ENCODE results near the gene SH3RF2.
"Not testable (repeated sequence)": the region's sequence is repeated elsewhere in the genome, so short reads cannot be mapped to it uniquely, and the experiment has no call there.

Gene SH3RF2

DNA sequence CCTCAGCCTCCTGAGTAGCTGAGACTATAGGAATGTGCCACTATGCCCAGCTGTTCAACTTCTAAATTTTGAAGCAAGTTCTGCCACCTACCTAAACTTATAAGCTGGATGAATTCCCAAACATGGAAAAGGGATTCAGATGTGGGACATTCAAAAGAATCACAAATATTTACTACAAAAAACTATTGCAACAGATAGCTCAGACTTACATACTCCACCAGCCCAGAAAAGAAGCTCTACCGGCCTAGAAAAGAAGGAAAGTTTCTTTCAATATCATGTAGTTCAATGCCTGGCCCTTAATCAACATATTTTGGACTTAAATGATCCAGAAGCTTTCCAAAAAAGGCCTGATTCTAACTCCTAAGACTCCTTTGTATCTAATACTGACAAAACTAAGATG lies 23.8 kb downstream of the SH3RF2 start:
- TF ChIP-seq, protein P1, sequence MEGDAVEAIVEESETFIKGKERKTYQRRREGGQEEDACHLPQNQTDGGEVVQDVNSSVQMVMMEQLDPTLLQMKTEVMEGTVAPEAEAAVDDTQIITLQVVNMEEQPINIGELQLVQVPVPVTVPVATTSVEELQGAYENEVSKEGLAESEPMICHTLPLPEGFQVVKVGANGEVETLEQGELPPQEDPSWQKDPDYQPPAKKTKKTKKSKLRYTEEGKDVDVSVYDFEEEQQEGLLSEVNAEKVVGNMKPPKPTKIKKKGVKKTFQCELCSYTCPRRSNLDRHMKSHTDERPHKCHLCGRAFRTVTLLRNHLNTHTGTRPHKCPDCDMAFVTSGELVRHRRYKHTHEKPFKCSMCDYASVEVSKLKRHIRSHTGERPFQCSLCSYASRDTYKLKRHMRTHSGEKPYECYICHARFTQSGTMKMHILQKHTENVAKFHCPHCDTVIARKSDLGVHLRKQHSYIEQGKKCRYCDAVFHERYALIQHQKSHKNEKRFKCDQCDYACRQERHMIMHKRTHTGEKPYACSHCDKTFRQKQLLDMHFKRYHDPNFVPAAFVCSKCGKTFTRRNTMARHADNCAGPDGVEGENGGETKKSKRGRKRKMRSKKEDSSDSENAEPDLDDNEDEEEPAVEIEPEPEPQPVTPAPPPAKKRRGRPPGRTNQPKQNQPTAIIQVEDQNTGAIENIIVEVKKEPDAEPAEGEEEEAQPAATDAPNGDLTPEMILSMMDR (IDR thresholded peaks at IDR 0.05; ENCODE audit: control extremely low read depth, extremely low read depth, low read depth, missing control alignments), result no peak
- CTCF ChIA-PET, result no interaction called here
- POLR2A ChIA-PET, result no interaction called here
- no peak for DNase-seq (ENCODE audit: extremely low spot score)

DNA sequence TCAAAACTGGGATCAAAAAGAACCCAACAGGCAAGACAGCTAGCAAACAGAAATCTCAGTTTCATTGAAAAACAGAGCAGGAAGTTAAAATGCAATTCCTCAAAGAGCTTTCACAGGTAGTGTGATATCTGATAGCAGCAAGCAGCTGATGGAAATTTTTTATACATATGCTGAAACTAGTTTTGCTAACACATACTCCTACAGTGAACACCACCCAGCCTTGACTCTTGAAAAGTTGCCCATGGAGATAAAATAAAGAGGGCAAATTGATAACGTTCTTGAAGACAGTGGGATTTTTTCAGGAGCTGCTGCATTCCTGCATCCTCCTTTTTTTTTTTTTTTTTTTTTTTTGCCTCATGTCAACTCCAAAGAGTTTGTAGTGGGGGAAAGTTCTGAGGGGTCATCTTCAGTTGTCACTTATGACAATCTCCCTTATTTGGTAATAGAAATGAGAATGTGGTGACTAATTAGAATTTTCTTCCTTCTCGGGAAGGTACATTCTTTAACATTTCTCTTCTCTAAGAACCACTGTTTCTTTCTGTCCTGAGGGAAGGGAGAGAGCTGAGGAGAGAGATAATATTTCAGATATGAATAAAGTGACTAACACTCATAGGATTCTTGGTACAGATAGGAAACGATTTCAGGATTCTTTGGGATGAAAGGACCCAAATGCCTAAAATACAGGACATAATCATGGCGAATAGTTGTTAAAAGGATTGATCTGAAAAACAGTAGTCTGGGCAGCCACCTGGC lies 24.6 kb downstream of the SH3RF2 start:
- DNase-seq (ENCODE audit: extremely low spot score), result no peak
- CTCF ChIA-PET, result no interaction called here
- POLR2A ChIA-PET, result no interaction called here
- TF ChIP-seq, protein P1 (IDR thresholded peaks at IDR 0.05; ENCODE audit: control extremely low read depth, extremely low read depth, low read depth, missing control alignments), result no peak

DNA sequence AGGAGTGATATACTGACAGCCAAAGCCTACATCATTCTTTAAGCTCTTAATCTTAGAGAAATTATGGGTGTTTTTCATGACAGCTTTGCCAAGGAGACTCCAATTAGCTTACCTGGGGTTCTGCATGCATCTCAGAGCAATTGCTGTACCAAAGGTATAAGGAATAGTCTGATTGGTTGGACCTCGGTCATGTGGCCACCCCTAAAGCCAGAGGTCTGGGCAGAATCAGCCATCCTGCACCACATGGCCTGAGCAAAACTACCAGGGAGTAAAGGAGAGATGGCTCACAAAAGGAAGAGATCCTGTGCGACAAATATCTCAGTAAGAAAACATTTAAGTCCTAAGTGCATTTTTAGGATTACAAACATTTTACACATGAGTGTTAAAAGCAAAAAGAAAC lies 25.6 kb downstream of the SH3RF2 start:
- DNase-seq (ENCODE audit: extremely low spot score), result no peak
- TF ChIP-seq, protein P1 (IDR thresholded peaks at IDR 0.05; ENCODE audit: control extremely low read depth, extremely low read depth, low read depth, missing control alignments), result no peak
- POLR2A ChIA-PET, result no interaction called here
- CTCF ChIA-PET, result no interaction called here

- CTCF ChIA-PET; POLR2A ChIA-PET; DNase-seq (ENCODE audit: extremely low spot score): not testable (repeated sequence)
These were observed 27.6 kb downstream of the SH3RF2 start for GRCh38 chr5:145964008-145964407.

DNA sequence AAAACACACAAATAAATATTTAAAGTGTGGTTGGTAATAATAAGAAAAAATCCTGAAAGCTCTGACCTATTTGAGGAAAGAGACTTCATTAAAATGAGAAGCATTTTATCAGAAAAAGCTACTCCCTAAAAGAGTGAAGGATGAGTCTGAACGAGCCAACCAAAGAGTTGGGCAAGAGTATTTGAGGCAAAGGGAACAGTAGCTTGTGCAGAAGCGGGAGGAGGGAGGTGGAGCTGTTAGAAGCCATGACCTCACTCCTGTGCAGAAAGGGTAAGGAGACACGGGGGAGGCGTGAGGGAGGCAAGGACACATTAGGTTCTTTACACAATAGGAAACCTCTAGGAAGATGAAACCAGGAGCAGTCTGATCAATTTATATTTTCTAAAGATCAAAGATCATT lies 29.4 kb downstream of the SH3RF2 start:
- DNase-seq (ENCODE audit: extremely low spot score), result no peak
- ChIA-PET CTCF (interaction anchor here (0.9 kb wide), 1 partner anchor 47 kb away, joined by 3 read pairs; no protein-coding TSS in a partner anchor), POLR2A (no interaction called here)
- TF ChIP-seq, protein P1 (IDR thresholded peaks at IDR 0.05; ENCODE audit: control extremely low read depth, extremely low read depth, low read depth, missing control alignments), result no peak

DNA sequence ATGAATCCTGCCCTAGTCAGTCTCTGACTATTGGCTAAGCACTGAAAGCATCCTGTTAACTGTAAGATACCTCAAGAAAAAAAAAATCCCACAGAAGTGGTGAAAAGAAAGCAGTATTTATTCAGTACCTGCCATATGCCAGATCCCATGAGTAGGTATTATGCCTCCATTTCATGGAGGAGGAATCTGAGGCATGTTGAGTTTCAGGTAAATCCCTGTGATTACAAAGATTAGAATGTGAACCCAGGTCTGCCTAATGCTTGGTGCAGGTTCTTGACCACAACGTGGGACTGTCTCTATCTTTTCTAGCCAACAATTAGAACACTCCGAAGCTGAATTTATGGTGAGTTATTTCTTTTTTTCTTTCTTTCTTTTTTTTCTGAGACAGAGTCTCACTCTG lies 30.9 kb downstream of the SH3RF2 start:
- CTCF ChIA-PET, result no interaction called here
- TF ChIP-seq, protein P1 (IDR thresholded peaks at IDR 0.05; ENCODE audit: control extremely low read depth, extremely low read depth, low read depth, missing control alignments), result no peak
- DNase-seq (ENCODE audit: extremely low spot score), result no peak
- POLR2A ChIA-PET, result no interaction called here

DNA sequence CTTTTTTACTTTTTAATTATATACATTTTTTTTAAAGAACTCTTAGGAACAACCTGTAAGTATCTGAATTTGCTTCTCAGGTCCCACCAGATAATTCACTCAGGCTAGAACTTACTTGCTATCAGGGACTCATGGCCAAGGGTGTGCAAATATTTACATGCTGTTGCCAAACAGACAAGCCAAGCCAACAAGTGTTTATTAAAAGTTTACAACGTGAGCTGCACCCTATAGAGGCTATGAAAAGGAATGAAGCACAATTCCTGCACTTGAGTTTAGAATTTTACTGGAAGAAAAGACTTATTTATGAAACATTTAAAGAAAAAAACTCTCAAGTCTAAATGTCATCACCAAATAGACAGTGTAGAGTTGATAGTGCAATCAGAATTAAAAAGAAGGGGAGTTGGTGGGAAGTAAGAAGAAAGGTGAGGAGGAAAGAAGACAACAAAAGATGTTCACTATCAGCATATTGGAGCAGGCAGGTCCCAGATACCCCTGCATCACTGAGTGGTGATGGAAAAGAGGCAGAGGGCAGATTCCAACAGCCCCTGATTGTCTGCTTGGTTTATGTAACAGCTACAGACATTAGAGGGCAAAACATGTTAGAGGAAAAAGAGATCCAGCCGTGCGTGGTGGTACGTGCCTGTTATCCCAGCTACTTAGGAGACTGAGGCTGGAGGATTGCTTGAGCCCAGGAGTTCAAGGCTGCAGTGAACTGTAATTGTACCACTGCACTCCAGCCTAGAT lies 32.8 kb downstream of the SH3RF2 start:
- POLR2A ChIA-PET, result no interaction called here
- CTCF ChIA-PET, result no interaction called here
- DNase-seq (ENCODE audit: extremely low spot score), result no peak
- TF ChIP-seq, protein P1 (IDR thresholded peaks at IDR 0.05; ENCODE audit: control extremely low read depth, extremely low read depth, low read depth, missing control alignments), result no peak

Measured in GM10248 (cell line).